ENCODE measurements around the gene CREB3L2.

DNA sequence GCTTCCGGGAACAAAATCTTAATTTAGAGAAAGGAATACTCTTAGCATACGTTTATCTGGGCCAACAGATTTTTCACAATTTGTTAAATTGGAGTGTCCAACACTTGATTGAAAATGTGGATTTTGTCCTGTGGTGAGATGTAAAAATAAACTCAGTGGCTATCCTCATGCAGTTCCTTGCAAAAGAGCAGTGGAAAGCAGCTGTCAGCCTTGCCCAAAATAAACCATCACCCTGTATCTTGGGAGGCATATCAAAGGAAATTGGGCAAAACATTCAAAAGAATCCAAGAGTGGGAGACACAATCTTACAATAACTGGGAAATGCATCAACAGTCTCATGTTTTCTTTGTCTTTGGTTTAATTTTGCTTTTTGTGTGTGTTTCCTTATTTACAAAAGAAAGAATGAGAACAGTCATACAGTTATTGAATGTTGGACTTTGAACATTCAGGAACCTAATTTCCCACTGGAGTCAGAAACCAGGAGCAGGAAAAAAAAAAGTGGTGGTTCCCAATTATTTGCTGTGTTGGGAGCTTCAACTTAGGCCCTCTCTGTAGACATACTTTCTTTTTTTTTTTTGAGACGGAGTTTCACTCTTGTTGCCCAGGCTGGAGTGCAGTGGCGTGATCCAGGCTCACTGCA is 110.8 kb downstream of the CREB3L2 start:
- TF ChIP-seq, protein P1, sequence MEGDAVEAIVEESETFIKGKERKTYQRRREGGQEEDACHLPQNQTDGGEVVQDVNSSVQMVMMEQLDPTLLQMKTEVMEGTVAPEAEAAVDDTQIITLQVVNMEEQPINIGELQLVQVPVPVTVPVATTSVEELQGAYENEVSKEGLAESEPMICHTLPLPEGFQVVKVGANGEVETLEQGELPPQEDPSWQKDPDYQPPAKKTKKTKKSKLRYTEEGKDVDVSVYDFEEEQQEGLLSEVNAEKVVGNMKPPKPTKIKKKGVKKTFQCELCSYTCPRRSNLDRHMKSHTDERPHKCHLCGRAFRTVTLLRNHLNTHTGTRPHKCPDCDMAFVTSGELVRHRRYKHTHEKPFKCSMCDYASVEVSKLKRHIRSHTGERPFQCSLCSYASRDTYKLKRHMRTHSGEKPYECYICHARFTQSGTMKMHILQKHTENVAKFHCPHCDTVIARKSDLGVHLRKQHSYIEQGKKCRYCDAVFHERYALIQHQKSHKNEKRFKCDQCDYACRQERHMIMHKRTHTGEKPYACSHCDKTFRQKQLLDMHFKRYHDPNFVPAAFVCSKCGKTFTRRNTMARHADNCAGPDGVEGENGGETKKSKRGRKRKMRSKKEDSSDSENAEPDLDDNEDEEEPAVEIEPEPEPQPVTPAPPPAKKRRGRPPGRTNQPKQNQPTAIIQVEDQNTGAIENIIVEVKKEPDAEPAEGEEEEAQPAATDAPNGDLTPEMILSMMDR (conservative IDR thresholded peaks at IDR 0.05), result no peak
- TF ChIP-seq EZH2 (IDR thresholded peaks at IDR 0.05; ENCODE audit: low read depth), result no peak

All from PC-9 (cell line).